ENCODE results near the gene WDR77. TPM values are rescaled to one million over a fixed set of nuclear protein-coding genes. Genes with fewer than 3 reads are reported as not detected.

Gene WDR77
- 35.3 TPM for polyA plus RNA-seq
- long read RNA-seq, donor 1, transcript WDR77-201 (10 exons, 2,576 nt): major isoform, 13 of 201 reads
- long read RNA-seq, donor 1, partial matches to known transcripts: 88 of 201 reads
- long read RNA-seq, donor 1, other reads (novel, unspliced or antisense): 99 of 201 reads
- long read RNA-seq, donor 2, transcript WDR77-201 (10 exons, 2,576 nt): major isoform, 18 of 32 reads
- long read RNA-seq, donor 2, partial matches to known transcripts: 14 of 32 reads
- long read RNA-seq, donor 2, other reads (novel, unspliced or antisense): 0 of 32 reads
- long read RNA-seq, donor 3: 0 reads
- long read RNA-seq, donor 4, partial matches to known transcripts: 0 of 3 reads
- long read RNA-seq, donor 4, other reads (novel, unspliced or antisense): 0 of 3 reads
- long read RNA-seq, donor 5, transcript WDR77-201 (10 exons, 2,576 nt): major isoform, 6 of 274 reads
- long read RNA-seq, donor 5, partial matches to known transcripts: 146 of 274 reads
- long read RNA-seq, donor 5, other reads (novel, unspliced or antisense): 122 of 274 reads
- long read RNA-seq, donor 6, transcript WDR77-201 (10 exons, 2,576 nt): major isoform, 10 of 455 reads
- long read RNA-seq, donor 6, partial matches to known transcripts: 233 of 455 reads
- long read RNA-seq, donor 6, other reads (novel, unspliced or antisense): 212 of 455 reads
- long read RNA-seq, donor 7, transcript WDR77-201 (10 exons, 2,576 nt): major isoform, 7 of 7 reads
- long read RNA-seq, donor 7, partial matches to known transcripts: 0 of 7 reads
- long read RNA-seq, donor 7, other reads (novel, unspliced or antisense): 0 of 7 reads
- long read RNA-seq, donor 8, transcript WDR77-201 (10 exons, 2,576 nt): major isoform, 21 of 32 reads
- long read RNA-seq, donor 8, partial matches to known transcripts: 9 of 32 reads
- long read RNA-seq, donor 8, other reads (novel, unspliced or antisense): 0 of 32 reads
- long read RNA-seq, donor 9, transcript WDR77-201 (10 exons, 2,576 nt): major isoform, 22 of 604 reads
- long read RNA-seq, donor 9, partial matches to known transcripts: 582 of 604 reads
- long read RNA-seq, donor 9, other reads (novel, unspliced or antisense): 0 of 604 reads
- long read RNA-seq, donor 10, transcript WDR77-201 (10 exons, 2,576 nt): major isoform, 31 of 529 reads
- long read RNA-seq, donor 10, partial matches to known transcripts: 271 of 529 reads
- long read RNA-seq, donor 10, other reads (novel, unspliced or antisense): 226 of 529 reads
- long read RNA-seq, donor 11, transcript WDR77-201 (10 exons, 2,576 nt): major isoform, 10 of 15 reads
- long read RNA-seq, donor 11, partial matches to known transcripts: 5 of 15 reads
- long read RNA-seq, donor 11, other reads (novel, unspliced or antisense): 0 of 15 reads

GRCh38 chr1:111448918-111449702 lies at the start of gene WDR77, which contains the start of gene ATP5PB:
WDR77 (minus strand) TSS chr1:111449256; CDS start chr1:111449169, 87 bp downstream.
ATP5PB (plus strand) TSS chr1:111449464; CDS start chr1:111449542, 78 bp downstream.
- Histone ChIP-seq H3K9me3 (ENCODE audit: control insufficient read depth, low read depth, low read length) (peaks cover 3% of the 10 kb centered on the region), H3K4me1 (ENCODE audit: control insufficient read depth, insufficient read depth, low read length) (peaks cover 22% of the 10 kb centered on the region), H3K27me3 (ENCODE audit: control insufficient read depth, insufficient read depth, low read length) (no peaks in the 10 kb centered on the region), H3K36me3 (ENCODE audit: control insufficient read depth, insufficient read depth, low read length) (peaks cover 31% of the 10 kb centered on the region), H3K4me3 (ENCODE audit: low read length) (peak within 1 kb of the TSS; percentile 86), H3K27ac (ENCODE audit: low read length) (peak within 1 kb of the TSS; percentile 59)
- WGBS (ENCODE audit: insufficient coverage, low lambda C conversion rate): no CpG with 5 or more reads among the region's 54 CpGs
- peak; percentile 98 to 99 for DNase-seq

GRCh38 chr1:111497592-111497991 lies 48.5 kb upstream of the WDR77 start:
- DNase-seq: no peak
- H3K27ac ChIP-seq (ENCODE audit: low read length): no peak overlapping the region
- H3K9me3 ChIP-seq (ENCODE audit: control insufficient read depth, low read depth, low read length): no peaks in the 10 kb centered on the region
- H3K4me1 ChIP-seq (ENCODE audit: control insufficient read depth, insufficient read depth, low read length): no peaks in the 10 kb centered on the region
- H3K36me3 ChIP-seq (ENCODE audit: control insufficient read depth, insufficient read depth, low read length): no peaks in the 10 kb centered on the region
- H3K4me3 ChIP-seq (ENCODE audit: low read length): no peak overlapping the region
- H3K27me3 ChIP-seq (ENCODE audit: control insufficient read depth, insufficient read depth, low read length): peaks cover 3% of the 10 kb centered on the region
- WGBS (ENCODE audit: insufficient coverage, low lambda C conversion rate): 71% methylated on average over 1 of the region's 5 CpGs

GRCh38 chr1:111496398-111496797 lies 47.3 kb upstream of the WDR77 start:
- WGBS (ENCODE audit: insufficient coverage, low lambda C conversion rate): 83% methylated on average over 1 of the region's 4 CpGs
- no peaks in the 10 kb centered on the region for H3K9me3 ChIP-seq (ENCODE audit: control insufficient read depth, low read depth, low read length)
- H3K36me3 ChIP-seq (ENCODE audit: control insufficient read depth, insufficient read depth, low read length): no peaks in the 10 kb centered on the region
- H3K4me3 ChIP-seq (ENCODE audit: low read length): no peak overlapping the region
- H3K27ac ChIP-seq (ENCODE audit: low read length): no peak overlapping the region
- DNase-seq: no peak
- H3K27me3 ChIP-seq (ENCODE audit: control insufficient read depth, insufficient read depth, low read length): peaks cover 3% of the 10 kb centered on the region
- no peaks in the 10 kb centered on the region for H3K4me1 ChIP-seq (ENCODE audit: control insufficient read depth, insufficient read depth, low read length)

- H3K27ac ChIP-seq (ENCODE audit: low read length): no peak overlapping the region
- WGBS (ENCODE audit: insufficient coverage, low lambda C conversion rate): no CpG with 5 or more reads among the region's 7 CpGs
Measured at GRCh38 chr1:111491070-111491469, 42.0 kb upstream of the WDR77 start.

GRCh38 chr1:111490220-111490619 lies 41.2 kb upstream of the WDR77 start:
- Histone ChIP-seq H3K9me3 (ENCODE audit: control insufficient read depth, low read depth, low read length) (no peaks in the 10 kb centered on the region), H3K27ac (ENCODE audit: low read length) (no peak overlapping the region), H3K4me1 (ENCODE audit: control insufficient read depth, insufficient read depth, low read length) (no peaks in the 10 kb centered on the region), H3K27me3 (ENCODE audit: control insufficient read depth, insufficient read depth, low read length) (no peaks in the 10 kb centered on the region), H3K4me3 (ENCODE audit: low read length) (no peak overlapping the region), H3K36me3 (ENCODE audit: control insufficient read depth, insufficient read depth, low read length) (no peaks in the 10 kb centered on the region)
- 81% methylated on average over 2 of the region's 4 CpGs for WGBS (ENCODE audit: insufficient coverage, low lambda C conversion rate)
- no peak for DNase-seq

More at GRCh38 chr1:111491070-111491469, 42.0 kb upstream of the WDR77 start:
- Histone ChIP-seq H3K27me3 (ENCODE audit: control insufficient read depth, insufficient read depth, low read length) (no peaks in the 10 kb centered on the region), H3K4me3 (ENCODE audit: low read length) (no peak overlapping the region), H3K9me3 (ENCODE audit: control insufficient read depth, low read depth, low read length) (no peaks in the 10 kb centered on the region), H3K36me3 (ENCODE audit: control insufficient read depth, insufficient read depth, low read length) (no peaks in the 10 kb centered on the region), H3K4me1 (ENCODE audit: control insufficient read depth, insufficient read depth, low read length) (no peaks in the 10 kb centered on the region)
- no peak for DNase-seq

- no peaks in the 10 kb centered on the region for H3K27me3 ChIP-seq (ENCODE audit: control insufficient read depth, insufficient read depth, low read length)
- no peak for DNase-seq
- no peak overlapping the region for H3K27ac ChIP-seq (ENCODE audit: low read length)
- no peaks in the 10 kb centered on the region for H3K36me3 ChIP-seq (ENCODE audit: control insufficient read depth, insufficient read depth, low read length)
- no peaks in the 10 kb centered on the region for H3K4me1 ChIP-seq (ENCODE audit: control insufficient read depth, insufficient read depth, low read length)
- no peaks in the 10 kb centered on the region for H3K9me3 ChIP-seq (ENCODE audit: control insufficient read depth, low read depth, low read length)
- H3K4me3 ChIP-seq (ENCODE audit: low read length): no peak overlapping the region
- no CpG with 5 or more reads among the region's 4 CpGs for WGBS (ENCODE audit: insufficient coverage, low lambda C conversion rate)
Measured at GRCh38 chr1:111489604-111490003, 40.5 kb upstream of the WDR77 start.

- no peak overlapping the region for H3K27ac ChIP-seq (ENCODE audit: low read length)
- no peak overlapping the region for H3K4me3 ChIP-seq (ENCODE audit: low read length)
Measured at GRCh38 chr1:111488669-111489068, 39.6 kb upstream of the WDR77 start.

GRCh38 chr1:111487133-111487532 lies 38.1 kb upstream of the WDR77 start:
- WGBS (ENCODE audit: insufficient coverage, low lambda C conversion rate): 80% methylated on average over 1 of the region's 6 CpGs
- Histone ChIP-seq H3K9me3 (ENCODE audit: control insufficient read depth, low read depth, low read length) (no peaks in the 10 kb centered on the region), H3K36me3 (ENCODE audit: control insufficient read depth, insufficient read depth, low read length) (no peaks in the 10 kb centered on the region), H3K4me1 (ENCODE audit: control insufficient read depth, insufficient read depth, low read length) (no peaks in the 10 kb centered on the region), H3K27me3 (ENCODE audit: control insufficient read depth, insufficient read depth, low read length) (no peaks in the 10 kb centered on the region), H3K27ac (ENCODE audit: low read length) (no peak overlapping the region), H3K4me3 (ENCODE audit: low read length) (no peak overlapping the region)
- no peak for DNase-seq

More at GRCh38 chr1:111488669-111489068, 39.6 kb upstream of the WDR77 start:
- no peaks in the 10 kb centered on the region for H3K9me3 ChIP-seq (ENCODE audit: control insufficient read depth, low read depth, low read length)
- 83% methylated on average over 1 of the region's 9 CpGs for WGBS (ENCODE audit: insufficient coverage, low lambda C conversion rate)
- no peaks in the 10 kb centered on the region for H3K4me1 ChIP-seq (ENCODE audit: control insufficient read depth, insufficient read depth, low read length)
- no peak for DNase-seq
- no peaks in the 10 kb centered on the region for H3K27me3 ChIP-seq (ENCODE audit: control insufficient read depth, insufficient read depth, low read length)
- H3K36me3 ChIP-seq (ENCODE audit: control insufficient read depth, insufficient read depth, low read length): no peaks in the 10 kb centered on the region

GRCh38 chr1:111486431-111486830 lies 37.4 kb upstream of the WDR77 start:
- Histone ChIP-seq H3K36me3 (ENCODE audit: control insufficient read depth, insufficient read depth, low read length) (no peaks in the 10 kb centered on the region), H3K27ac (ENCODE audit: low read length) (no peak overlapping the region), H3K4me1 (ENCODE audit: control insufficient read depth, insufficient read depth, low read length) (no peaks in the 10 kb centered on the region), H3K9me3 (ENCODE audit: control insufficient read depth, low read depth, low read length) (no peaks in the 10 kb centered on the region), H3K4me3 (ENCODE audit: low read length) (no peak overlapping the region), H3K27me3 (ENCODE audit: control insufficient read depth, insufficient read depth, low read length) (no peaks in the 10 kb centered on the region)
- no CpG with 5 or more reads among the region's 7 CpGs for WGBS (ENCODE audit: insufficient coverage, low lambda C conversion rate)
- no peak for DNase-seq
